NCI-H460 (cell line): ENCODE data around the gene GPR183. TPM values are rescaled to one million over a fixed set of nuclear protein-coding genes. Genes with fewer than 3 reads are reported as not detected.

Source experiments
- DNase-seq: peaks from one replicate; pipeline ENCODE4 v3.0.0-alpha.2; 2016; ENCODE audit warnings: low read depth; ENCODE audit errors: extremely low read depth
- total RNA-seq: library from RNA; depleted of rRNA; stranded (reverse); fragments of >200 nt; shearing (Covaris generic); gene quantifications from 2 replicates; pipeline ENCODE4 v1.2.3, GENCODE V29; 2014

The GPR183 gene
- total RNA-seq, 1 experiment from 2014 or later = 0.30 TPM

GRCh38 chr13:99313501-99313900 lies 6.3 kb upstream of the GPR183 start:
- no peak for DNase-seq

- peak; percentile 11 for DNase-seq
Observed at GRCh38 chr13:99312493-99312883, 5.3 kb upstream of the GPR183 start.

GRCh38 chr13:99311748-99312492 lies 4.7 kb upstream of the GPR183 start:
- no peak for DNase-seq

DNA sequence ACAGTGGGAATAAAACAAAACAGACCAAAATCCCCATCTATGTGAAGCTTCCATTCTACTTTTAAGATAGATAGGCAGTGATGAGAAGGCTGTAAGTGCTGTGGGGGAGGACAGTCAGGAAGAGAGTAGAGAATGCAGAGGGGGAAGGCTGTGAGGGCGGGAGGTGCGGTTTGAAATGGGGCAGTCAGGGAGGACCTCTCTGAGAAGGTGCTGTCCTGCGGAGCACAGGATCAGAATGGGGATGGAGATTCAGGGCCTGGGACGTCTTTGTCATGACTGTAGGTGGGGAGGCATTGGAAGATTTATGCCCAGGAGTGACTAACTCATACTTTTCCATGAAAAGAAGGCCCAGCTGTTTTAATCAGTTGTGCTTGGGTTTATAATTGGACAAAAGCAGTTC lies 3.9 kb upstream of the GPR183 start:
- DNase-seq = no peak

GRCh38 chr13:99310382-99311031 lies 3.3 kb upstream of the GPR183 start:
- DNase-seq = no peak

DNA sequence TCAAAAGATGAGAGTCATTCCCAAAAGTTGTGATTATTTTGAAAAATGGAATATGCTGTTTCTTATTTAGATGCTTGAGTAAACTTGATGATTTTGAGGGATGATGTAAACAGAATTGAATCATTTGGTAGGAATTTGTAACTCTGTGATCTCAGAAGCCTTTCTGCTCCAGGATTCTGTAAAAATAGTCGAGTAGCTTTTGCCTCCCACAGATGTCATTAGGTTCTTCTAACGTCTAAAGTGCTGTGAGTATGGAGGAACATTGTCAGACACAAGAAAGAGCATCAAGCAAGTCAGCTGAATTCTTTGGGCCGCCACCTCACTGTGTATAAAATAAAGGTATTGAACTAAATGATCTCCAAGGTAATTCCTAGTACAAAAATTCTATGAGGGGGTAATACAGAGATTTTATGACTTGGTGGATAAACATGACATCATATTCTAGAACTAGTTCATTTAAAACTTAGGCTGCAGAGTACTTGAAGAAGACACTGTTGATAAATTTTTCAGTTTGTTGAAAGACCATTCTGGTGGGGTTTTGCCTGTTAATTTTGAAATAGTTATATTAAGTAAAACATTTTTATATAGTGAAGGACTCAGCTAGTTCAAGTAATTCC lies 1.4 kb upstream of the GPR183 start:
- no peak for DNase-seq

GRCh38 chr13:99307648-99308339 lies 595 bp upstream of the GPR183 start:
- DNase-seq = no peak

GRCh38 chr13:99305566-99305965 lies 1.6 kb downstream of the GPR183 start:
- no peak for DNase-seq

DNA sequence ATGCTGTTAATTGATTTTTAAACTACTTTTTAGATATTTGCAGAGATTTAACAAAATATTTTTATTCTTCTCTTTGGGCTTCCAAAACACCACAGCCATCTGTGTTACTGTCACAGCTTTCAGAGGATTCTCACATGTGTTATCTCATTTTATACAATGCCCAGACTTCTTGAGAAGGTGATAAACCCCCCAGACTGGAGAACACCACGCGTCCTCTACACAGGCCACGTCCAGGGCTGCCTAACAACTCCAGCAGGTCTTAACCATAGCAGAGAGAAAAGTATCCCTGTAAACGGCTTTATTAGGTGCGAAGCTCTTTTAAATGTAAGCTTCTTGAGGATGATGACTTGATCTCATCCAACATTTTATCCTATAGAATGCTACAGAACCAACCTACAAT lies 2.0 kb downstream of the GPR183 start:
- no peak for DNase-seq

GRCh38 chr13:99304541-99304940 lies 2.7 kb downstream of the GPR183 start:
- DNase-seq = no peak

DNA sequence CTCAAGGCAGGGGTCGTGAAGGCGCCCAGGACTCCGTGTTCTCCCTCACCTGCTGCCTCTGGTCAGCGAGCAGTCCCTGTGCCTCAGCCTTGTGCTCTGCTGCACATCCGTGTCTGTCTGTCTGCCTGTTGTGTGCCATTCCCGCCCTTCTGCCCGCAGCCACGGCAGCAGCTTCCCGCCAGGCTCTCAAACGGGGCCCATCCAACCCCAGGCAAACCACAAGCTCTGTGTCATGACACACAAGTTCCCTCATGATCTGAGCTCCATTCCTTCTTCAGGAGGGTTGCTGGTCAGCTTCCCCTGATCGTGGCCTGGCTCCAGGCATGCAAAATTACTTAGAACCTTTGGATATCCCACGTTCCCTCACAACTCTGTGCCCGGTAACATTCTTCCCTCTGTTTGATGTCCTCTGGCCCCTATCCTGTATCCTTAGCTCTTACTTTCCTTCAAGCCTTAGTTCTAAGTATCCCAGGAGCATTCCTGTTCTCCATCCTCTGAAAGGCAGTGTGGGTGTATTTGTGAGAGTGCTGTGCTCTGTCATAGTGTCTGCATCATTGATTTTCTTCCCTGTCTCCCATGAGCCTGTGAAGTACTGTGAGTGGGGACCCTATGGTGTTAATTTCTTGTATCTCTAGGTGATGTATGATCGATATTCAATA lies 3.2 kb downstream of the GPR183 start:
- DNase-seq = no peak

GRCh38 chr13:99302637-99303505 lies 4.3 kb downstream of the GPR183 start:
- no peak for DNase-seq

DNA sequence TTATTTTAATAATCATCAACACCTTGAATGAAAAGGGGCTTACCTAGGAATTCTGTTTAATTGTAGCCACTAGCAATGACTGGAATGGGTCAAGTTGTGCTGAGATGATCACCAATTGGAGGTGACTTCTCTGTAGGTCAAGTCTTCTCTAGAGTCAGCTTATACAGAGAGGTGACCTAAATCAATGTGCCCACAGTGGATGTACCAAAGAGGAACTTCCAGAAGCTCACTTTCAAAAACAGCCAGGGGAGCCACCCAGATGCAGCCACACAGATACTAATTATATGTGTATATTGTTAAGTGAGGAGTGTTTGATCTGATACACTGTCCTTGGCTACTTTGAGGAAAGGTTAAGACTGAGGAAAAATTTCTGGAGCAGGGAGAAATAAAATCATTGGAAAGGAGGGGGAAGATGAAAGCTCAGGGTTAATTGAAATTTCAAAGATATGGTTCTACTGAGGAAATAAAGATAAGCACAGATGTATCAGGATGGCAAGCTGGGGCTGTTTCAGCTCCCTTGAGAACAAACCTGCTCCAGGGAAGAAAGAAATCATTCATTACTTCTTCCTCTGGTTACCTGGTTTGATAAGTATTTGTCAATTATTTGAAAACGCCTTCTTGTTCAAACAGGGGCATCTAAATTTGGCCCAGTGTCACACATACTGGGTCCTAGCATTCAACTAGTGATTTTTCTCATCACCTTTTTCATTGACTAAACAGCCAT lies 5.1 kb downstream of the GPR183 start:
- DNase-seq = no peak

DNA sequence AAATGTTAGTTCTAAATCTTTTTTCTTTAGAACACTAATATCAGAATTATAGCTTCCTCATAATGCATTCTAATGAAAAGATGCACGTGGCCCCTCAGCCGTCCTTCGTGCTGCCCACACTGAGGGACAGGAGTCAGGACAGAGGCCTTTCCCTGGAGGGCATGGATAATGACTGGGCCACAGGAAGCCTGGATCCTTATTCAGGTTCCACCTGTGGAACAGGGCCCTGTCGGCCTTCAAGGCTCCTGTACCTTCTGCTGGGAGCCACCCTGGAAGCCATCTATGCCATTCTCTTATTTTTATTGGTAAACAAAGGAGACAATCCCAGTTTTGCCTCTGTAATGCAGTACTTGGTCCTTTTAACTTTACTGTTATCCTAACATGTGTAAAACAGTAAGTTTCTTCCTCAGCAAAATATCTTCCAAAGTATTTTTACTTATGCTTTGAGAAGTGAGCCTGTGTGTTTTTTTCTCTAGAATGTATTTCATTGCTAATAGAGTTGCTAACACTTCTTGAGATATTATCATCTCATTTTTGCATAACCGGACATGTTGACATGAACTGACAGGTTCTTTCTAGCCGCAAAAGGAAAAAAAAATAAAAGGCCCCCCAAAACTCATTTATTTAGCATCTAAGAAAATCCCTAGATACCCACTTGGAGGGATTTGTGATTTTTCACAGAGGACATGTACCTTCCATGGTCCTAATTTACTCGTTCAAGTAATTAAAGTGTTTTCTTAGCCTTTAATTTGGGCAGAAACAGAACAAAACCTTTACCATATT lies 6.0 kb downstream of the GPR183 start:
- DNase-seq = no peak

DNA sequence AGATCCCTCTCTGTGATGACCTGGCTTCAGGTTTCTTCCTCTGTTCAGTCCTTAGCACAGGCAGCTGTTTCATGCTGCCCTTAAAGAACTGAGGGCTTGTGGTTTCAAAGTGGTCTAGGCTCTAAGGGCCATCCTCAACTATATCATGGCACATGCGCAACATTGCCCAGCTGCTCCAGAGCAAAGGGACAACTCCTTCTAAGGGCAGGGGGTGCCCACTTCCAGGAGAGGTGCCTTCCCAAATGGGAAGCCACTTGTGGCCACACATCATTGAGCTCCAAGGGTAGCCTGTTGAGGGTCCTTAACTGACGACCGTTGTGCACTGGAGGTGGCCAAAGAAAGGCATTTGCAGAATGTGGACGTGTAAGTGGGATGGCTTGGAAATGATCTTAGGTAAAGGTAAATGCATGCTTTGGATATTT lies 7.3 kb downstream of the GPR183 start:
- no peak for DNase-seq

DNA sequence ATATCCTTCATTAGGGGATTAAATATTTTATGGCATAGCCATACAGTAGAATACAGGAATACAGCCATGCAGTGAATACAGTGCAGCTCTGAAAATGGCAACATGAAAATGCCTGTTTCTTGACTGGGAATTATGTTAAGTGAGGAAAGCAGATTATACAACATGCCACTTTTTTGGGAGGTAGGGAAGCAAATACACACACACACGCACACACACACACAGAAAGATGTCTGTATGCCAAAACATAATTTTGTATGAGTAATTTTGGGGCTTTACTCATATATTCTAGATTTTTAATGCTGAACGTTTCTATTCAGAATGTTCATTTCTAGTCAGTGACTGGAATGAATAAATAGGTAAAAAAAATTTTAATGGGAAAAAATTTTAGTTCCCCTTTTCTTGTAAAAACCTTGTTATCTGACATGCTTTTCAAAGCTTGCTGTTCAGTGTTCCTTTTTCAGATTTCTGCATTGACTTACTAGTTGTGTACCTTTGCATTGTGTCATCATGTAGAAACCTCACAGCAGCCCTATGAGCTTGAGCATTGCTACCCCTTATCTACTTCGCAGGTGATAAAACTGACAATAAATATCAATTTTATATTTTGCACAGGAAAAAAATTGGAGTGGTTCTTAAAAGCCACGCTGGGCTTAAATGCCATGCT lies 7.8 kb downstream of the GPR183 start:
- no peak for DNase-seq

DNA sequence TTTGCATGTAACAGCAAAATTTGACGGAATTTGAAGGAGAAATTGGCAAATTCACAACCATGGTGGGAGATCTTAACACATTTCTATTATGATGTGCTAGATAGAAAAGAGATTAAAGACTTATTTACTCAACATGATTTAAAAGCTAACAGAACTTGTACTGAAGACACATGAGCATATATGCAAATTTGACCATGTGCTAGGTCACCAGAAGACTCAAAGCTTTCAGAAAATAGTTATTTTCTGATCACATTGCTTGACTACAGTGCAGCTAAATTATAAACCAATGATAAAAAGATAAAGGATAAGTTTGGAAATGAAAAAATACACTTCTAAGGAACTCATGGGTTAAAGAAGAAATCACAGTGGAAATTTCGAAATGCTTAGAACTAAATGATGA lies 9.1 kb downstream of the GPR183 start:
- no peak for DNase-seq

- DNase-seq = no peak
Observed at GRCh38 chr13:99297331-99297730, 9.9 kb downstream of the GPR183 start.
